Testis (tissue), 2 donors: ENCODE data around the gene PPP1R14D.

Experiments used
- CTCF ChIP-seq, 3 experiments: fragments of 450-650 bp in 2 of 3; fragments of 200-600 bp in 1 of 3; sonication (generic) in 1 of 3; IDR thresholded peaks; one replicate each; pipeline ENCODE4 v1.5.1; 2016 to 2019; ENCODE audit warnings: antibody characterized with exemption in 3 of 3, mild to moderate bottlenecking in 2 of 3, moderate library complexity in 1 of 3
- POLR2A ChIP-seq: fragments of 450-650 bp; IDR thresholded peaks from one replicate; pipeline ENCODE4 v1.6.1; 2017; ENCODE audit warnings: antibody characterized with exemption, mild to moderate bottlenecking, moderate library complexity

- TF ChIP-seq CTCF (IDR thresholded peaks at IDR 0.05) (no peak), POLR2A (no peak)
Measured at GRCh38 chr15:40832903-40833302, 4.4 kb upstream of the PPP1R14D start.
